ENCODE data around the gene C16orf46.

- TF ChIP-seq, protein P1, sequence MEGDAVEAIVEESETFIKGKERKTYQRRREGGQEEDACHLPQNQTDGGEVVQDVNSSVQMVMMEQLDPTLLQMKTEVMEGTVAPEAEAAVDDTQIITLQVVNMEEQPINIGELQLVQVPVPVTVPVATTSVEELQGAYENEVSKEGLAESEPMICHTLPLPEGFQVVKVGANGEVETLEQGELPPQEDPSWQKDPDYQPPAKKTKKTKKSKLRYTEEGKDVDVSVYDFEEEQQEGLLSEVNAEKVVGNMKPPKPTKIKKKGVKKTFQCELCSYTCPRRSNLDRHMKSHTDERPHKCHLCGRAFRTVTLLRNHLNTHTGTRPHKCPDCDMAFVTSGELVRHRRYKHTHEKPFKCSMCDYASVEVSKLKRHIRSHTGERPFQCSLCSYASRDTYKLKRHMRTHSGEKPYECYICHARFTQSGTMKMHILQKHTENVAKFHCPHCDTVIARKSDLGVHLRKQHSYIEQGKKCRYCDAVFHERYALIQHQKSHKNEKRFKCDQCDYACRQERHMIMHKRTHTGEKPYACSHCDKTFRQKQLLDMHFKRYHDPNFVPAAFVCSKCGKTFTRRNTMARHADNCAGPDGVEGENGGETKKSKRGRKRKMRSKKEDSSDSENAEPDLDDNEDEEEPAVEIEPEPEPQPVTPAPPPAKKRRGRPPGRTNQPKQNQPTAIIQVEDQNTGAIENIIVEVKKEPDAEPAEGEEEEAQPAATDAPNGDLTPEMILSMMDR (conservative IDR thresholded peaks at IDR 0.05; ENCODE audit: low read depth in 2 of 2): no peak
- TF ChIP-seq POLR2AphosphoS5 (IDR thresholded peaks at IDR 0.05; ENCODE audit: low read depth) (no peak), EZH2 (IDR thresholded peaks at IDR 0.05; ENCODE audit: low read depth, unreplicated experiment) (no peak), CREB1 (CRISPR knock-in tag; IDR thresholded peaks at IDR 0.05; ENCODE audit: low read depth) (no peak), STAT1 (IDR thresholded peaks at IDR 0.05; ENCODE audit: unreplicated experiment) (no peak), NANOG (IDR thresholded peaks at IDR 0.05; ENCODE audit: borderline replicate concordance) (no peak), EZH2phosphoT487 (IDR thresholded peaks at IDR 0.05; ENCODE audit: unreplicated experiment) (no peak), ZNF114 (CRISPR knock-in tag; IDR thresholded peaks at IDR 0.05) (no peak)
- TF ChIP-seq, protein P2, sequence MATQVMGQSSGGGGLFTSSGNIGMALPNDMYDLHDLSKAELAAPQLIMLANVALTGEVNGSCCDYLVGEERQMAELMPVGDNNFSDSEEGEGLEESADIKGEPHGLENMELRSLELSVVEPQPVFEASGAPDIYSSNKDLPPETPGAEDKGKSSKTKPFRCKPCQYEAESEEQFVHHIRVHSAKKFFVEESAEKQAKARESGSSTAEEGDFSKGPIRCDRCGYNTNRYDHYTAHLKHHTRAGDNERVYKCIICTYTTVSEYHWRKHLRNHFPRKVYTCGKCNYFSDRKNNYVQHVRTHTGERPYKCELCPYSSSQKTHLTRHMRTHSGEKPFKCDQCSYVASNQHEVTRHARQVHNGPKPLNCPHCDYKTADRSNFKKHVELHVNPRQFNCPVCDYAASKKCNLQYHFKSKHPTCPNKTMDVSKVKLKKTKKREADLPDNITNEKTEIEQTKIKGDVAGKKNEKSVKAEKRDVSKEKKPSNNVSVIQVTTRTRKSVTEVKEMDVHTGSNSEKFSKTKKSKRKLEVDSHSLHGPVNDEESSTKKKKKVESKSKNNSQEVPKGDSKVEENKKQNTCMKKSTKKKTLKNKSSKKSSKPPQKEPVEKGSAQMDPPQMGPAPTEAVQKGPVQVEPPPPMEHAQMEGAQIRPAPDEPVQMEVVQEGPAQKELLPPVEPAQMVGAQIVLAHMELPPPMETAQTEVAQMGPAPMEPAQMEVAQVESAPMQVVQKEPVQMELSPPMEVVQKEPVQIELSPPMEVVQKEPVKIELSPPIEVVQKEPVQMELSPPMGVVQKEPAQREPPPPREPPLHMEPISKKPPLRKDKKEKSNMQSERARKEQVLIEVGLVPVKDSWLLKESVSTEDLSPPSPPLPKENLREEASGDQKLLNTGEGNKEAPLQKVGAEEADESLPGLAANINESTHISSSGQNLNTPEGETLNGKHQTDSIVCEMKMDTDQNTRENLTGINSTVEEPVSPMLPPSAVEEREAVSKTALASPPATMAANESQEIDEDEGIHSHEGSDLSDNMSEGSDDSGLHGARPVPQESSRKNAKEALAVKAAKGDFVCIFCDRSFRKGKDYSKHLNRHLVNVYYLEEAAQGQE (IDR thresholded peaks at IDR 0.05; ENCODE audit: unreplicated experiment): no peak
- TF ChIP-seq, protein P3, sequence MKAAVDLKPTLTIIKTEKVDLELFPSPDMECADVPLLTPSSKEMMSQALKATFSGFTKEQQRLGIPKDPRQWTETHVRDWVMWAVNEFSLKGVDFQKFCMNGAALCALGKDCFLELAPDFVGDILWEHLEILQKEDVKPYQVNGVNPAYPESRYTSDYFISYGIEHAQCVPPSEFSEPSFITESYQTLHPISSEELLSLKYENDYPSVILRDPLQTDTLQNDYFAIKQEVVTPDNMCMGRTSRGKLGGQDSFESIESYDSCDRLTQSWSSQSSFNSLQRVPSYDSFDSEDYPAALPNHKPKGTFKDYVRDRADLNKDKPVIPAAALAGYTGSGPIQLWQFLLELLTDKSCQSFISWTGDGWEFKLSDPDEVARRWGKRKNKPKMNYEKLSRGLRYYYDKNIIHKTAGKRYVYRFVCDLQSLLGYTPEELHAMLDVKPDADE (IDR thresholded peaks at IDR 0.05): no peak
Measured at GRCh38 chr16:81042821-81043220, 34.2 kb downstream of the C16orf46 start.

Data from GM23338 (cell line).